ENCODE measurements around the gene RANBP3. TPM values are rescaled to one million over a fixed set of nuclear protein-coding genes. Genes with fewer than 3 reads are reported as not detected.

RANBP3 gene
- total RNA-seq, 1 donor from 2014 or later = 25.0 TPM

DNA sequence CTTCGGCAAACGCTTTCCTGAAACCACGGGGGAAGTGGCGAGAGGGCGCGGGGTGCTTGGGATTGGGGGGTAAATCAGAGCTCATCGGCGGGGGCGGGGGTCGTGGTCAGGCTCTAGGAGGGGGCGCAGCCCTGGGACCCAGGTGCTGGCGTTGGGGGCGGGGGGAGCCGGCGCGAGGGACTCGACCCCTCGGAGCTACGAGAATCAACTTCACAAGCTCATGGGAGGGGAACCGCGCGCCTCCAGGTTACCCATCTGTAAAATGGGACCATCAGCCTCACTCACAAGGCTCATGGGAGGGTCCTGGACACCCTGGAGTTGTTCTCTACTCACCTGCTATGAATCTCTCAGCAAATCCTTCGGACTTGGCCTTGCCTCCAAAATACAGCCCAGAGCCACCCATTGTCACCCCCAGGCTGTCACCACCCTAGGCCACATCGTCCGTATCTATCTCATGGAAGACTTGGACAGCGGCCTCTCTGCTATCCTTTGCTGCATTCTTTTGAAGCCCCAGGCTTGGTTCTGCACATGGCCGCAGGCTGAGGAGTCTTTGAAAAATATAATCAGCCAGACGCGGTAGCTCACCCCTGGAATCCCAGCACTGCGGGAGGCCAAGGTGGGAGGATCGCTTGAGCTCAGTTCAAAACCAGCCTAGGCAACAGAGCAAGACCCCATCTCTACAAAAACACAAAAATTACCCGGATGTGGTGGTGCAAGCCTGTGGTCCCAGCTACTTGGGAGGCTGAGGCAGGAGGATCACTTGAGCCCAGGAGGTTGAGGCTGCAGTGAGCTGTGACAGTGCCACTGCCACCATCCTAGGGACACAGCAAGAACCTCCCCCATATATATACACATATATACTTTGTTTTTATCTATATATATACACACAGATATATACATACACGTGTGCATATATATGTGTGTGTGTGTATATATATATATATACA, 939 bp upstream of the RANBP3 start:
- no peak for FAIRE-seq
- TF ChIP-seq, protein P1, sequence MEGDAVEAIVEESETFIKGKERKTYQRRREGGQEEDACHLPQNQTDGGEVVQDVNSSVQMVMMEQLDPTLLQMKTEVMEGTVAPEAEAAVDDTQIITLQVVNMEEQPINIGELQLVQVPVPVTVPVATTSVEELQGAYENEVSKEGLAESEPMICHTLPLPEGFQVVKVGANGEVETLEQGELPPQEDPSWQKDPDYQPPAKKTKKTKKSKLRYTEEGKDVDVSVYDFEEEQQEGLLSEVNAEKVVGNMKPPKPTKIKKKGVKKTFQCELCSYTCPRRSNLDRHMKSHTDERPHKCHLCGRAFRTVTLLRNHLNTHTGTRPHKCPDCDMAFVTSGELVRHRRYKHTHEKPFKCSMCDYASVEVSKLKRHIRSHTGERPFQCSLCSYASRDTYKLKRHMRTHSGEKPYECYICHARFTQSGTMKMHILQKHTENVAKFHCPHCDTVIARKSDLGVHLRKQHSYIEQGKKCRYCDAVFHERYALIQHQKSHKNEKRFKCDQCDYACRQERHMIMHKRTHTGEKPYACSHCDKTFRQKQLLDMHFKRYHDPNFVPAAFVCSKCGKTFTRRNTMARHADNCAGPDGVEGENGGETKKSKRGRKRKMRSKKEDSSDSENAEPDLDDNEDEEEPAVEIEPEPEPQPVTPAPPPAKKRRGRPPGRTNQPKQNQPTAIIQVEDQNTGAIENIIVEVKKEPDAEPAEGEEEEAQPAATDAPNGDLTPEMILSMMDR (IDR thresholded peaks at IDR 0.05; ENCODE audit: insufficient read depth, low read length, severe bottlenecking) = no peak
- peak overlapping the region; percentile 92 for H3K4me3 ChIP-seq (ENCODE audit: low read depth, low read length)
- no peaks in the 10 kb centered on the region for H3K27me3 ChIP-seq (ENCODE audit: control insufficient read depth, insufficient read depth, low read length)
- peaks cover 3% of the 10 kb centered on the region for H3K36me3 ChIP-seq (ENCODE audit: control insufficient read depth, insufficient read depth, low read length)
- no peak for DNase-seq (ENCODE audit: low read depth)

DNA sequence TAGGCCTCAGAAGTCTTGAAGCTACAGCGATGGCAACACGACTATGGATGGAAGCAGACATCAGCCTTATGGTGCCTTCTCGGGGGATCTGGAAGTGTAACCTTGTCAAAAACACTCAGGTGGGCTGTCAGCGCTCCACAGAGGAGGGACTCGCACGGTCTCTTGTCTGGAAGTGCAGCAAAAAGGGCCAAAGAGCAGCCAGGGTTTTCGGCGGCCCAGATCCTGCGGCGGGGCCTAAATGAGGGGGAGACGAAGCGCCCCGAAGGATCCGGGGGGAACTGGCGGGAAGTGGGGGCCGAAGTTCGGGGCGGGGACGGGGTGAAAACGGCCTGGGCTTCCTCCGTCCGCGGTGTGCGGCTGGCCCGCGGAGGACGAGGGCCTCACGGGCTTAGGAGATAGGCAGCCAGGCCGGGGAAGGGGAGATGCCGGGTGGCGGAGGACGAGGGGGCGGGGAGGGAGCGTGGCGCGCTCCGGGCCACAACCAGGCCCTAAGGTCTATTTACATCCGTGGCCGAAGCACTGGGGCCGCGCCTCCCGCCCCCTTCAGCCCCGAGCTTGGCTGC, 637 bp downstream of the RANBP3 start:
- FAIRE-seq = no peak
- H3K36me3 ChIP-seq (ENCODE audit: control insufficient read depth, insufficient read depth, low read length) = peaks cover 3% of the 10 kb centered on the region
- H3K27me3 ChIP-seq (ENCODE audit: control insufficient read depth, insufficient read depth, low read length) = no peaks in the 10 kb centered on the region
- TF ChIP-seq, protein P1 (IDR thresholded peaks at IDR 0.05; ENCODE audit: insufficient read depth, low read length, severe bottlenecking) = no peak
- peak overlapping the region; percentile 92 for H3K4me3 ChIP-seq (ENCODE audit: low read depth, low read length)
- no peak for DNase-seq (ENCODE audit: low read depth)

DNA sequence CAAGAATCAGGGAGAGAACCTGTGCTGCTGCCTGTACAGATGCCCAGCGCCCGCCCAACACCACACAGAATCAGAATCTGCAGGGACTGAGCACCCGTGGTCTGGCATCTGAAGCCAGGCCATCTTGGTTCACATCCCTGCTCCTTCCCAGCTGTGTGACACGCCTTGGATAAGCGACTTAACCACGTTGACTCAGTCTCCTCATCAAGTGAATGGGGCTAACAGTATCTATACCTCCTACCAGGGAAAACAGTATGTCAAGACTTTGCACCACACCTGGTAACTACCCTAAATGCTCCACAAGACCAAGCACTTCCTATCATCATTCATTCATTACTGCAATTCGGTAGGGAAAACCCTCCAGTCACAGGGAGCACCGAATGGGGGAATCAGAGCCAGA, 1.2 kb downstream of the RANBP3 start:
- Histone ChIP-seq H3K36me3 (ENCODE audit: control insufficient read depth, insufficient read depth, low read length) (peaks cover 3% of the 10 kb centered on the region), H3K4me3 (ENCODE audit: low read depth, low read length) (peak overlapping the region; percentile 92), H3K27me3 (ENCODE audit: control insufficient read depth, insufficient read depth, low read length) (no peaks in the 10 kb centered on the region)
- DNase-seq (ENCODE audit: low read depth) = no peak
- FAIRE-seq = no peak
- TF ChIP-seq, protein P1 (IDR thresholded peaks at IDR 0.05; ENCODE audit: insufficient read depth, low read length, severe bottlenecking) = no peak

DNA sequence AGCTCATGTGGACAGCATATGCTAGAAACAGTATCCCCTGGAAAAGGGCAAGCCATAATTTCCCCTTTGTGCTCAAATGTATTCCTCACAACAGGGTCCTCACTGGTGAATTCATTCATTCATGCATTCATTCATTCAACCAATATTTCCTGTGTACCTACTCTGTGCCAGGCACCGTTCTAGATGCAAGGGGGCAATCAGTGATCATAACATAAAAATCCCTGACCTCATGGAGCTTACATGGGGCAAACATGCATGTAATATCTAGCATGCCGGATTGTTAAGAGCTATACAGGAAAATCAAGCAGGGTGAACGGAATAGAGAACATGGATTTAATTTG, 2.6 kb downstream of the RANBP3 start:
- FAIRE-seq (no peak), DNase-seq (ENCODE audit: low read depth) (no peak)
- H3K36me3 ChIP-seq (ENCODE audit: control insufficient read depth, insufficient read depth, low read length) = peaks cover 3% of the 10 kb centered on the region
- H3K27me3 ChIP-seq (ENCODE audit: control insufficient read depth, insufficient read depth, low read length) = no peaks in the 10 kb centered on the region
- H3K4me3 ChIP-seq (ENCODE audit: low read depth, low read length) = no peak overlapping the region
- TF ChIP-seq, protein P1 (IDR thresholded peaks at IDR 0.05; ENCODE audit: insufficient read depth, low read length, severe bottlenecking) = no peak

DNA sequence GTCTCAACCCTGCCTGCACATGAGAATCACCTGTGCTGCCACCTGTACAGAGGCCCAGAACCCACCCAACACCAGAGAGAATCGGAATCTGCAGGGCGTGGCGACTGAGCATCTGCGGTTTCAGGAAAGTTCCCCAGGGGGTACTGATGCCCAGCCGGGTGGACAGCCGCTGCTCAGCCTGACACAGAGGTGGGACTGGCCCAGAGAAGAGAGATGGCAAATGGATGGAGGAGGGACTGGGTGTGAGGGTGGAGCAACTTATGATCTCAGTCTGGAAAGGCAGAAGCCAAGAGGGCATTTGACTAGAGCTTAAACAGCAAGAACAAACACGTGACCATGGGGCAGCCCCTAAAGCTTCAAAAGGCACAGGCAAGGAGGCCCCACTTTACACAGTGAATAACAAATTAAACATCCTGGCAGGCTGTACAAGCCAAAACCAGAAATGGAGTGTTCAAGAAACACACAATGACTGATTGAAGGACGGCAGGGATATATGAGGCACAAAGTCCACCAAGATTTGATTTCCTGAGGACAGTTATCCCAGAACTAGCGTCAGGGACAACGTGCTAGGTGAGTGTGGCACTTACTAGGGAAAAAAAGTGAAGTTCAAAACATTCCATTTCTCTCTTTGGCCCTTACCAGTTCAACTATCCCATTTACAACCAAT, 3.1 kb downstream of the RANBP3 start:
- Histone ChIP-seq H3K4me3 (ENCODE audit: low read depth, low read length) (no peak overlapping the region), H3K27me3 (ENCODE audit: control insufficient read depth, insufficient read depth, low read length) (no peaks in the 10 kb centered on the region), H3K36me3 (ENCODE audit: control insufficient read depth, insufficient read depth, low read length) (peaks cover 3% of the 10 kb centered on the region)
- TF ChIP-seq, protein P1 (IDR thresholded peaks at IDR 0.05; ENCODE audit: insufficient read depth, low read length, severe bottlenecking) = no peak
- FAIRE-seq (no peak), DNase-seq (ENCODE audit: low read depth) (peak; percentile 62)
